MM.1S (cell line): ENCODE results near the gene SPA17.
A peak's percentile ranks its signal among the peaks of the same experiment; 100 is the strongest.

Experiments used
- DNase-seq: peaks from one replicate; pipeline ENCODE4 v3.0.0-alpha.2; 2015
- H2AFZ ChIP-seq: fragments of 300-600 bp; sonication (generic); 2 replicates; pipeline ENCODE4 v1.6.0; 2016; ENCODE audit warnings: antibody characterized with exemption, low read length
- H3F3A ChIP-seq: fragments of 300-600 bp; sonication (generic); 2 replicates; pipeline ENCODE4 v1.6.1; 2016; ENCODE audit warnings: mild to moderate bottlenecking, antibody characterized with exemption, low read length, moderate library complexity, mixed read lengths; ENCODE audit not compliant: insufficient read depth
- H3K27ac ChIP-seq: fragments of 300-600 bp; sonication (generic); 2 replicates; pipeline ENCODE4 v1.5.1; 2016; ENCODE audit warnings: mild to moderate bottlenecking, low read length
- H3K27me3 ChIP-seq: fragments of 300-600 bp; sonication (generic); replicated peaks from 2 replicates; pipeline ENCODE4 v1.6.0; 2016; ENCODE audit warnings: low read length; ENCODE audit not compliant: insufficient read depth
- H3K36me3 ChIP-seq: fragments of 300-600 bp; sonication (generic); replicated peaks from 2 replicates; pipeline ENCODE4 v1.6.1; 2016; ENCODE audit warnings: mild to moderate bottlenecking, low read length, mixed read lengths; ENCODE audit not compliant: insufficient read depth
- H3K4me1 ChIP-seq: fragments of 300-600 bp; sonication (generic); 2 replicates; pipeline ENCODE4 v1.6.1; 2016; ENCODE audit warnings: low read length, mixed read lengths
- H3K4me2 ChIP-seq: fragments of 300-600 bp; sonication (generic); 2 replicates; pipeline ENCODE4 v1.6.0; 2016; ENCODE audit warnings: low read depth, low read length
- H3K4me3 ChIP-seq: fragments of 300-600 bp; sonication (generic); 2 replicates; pipeline ENCODE4 v1.5.1; 2016; ENCODE audit warnings: low read length, mixed read lengths
- H3K79me2 ChIP-seq: fragments of 300-600 bp; sonication (generic); 2 replicates; pipeline ENCODE4 v1.6.1; 2016; ENCODE audit warnings: mixed run types, low read length, mixed read lengths
- H3K9ac ChIP-seq: fragments of 300-600 bp; sonication (generic); 2 replicates; pipeline ENCODE4 v1.6.1; 2016; ENCODE audit warnings: low read length, mixed read lengths
- H3K9me2 ChIP-seq: fragments of 300-600 bp; sonication (generic); replicated peaks from 2 replicates; pipeline ENCODE4 v1.6.1; 2016; ENCODE audit warnings: mild to moderate bottlenecking, low read length, mixed read lengths; ENCODE audit not compliant: insufficient read depth
- H3K9me3 ChIP-seq: fragments of 300-600 bp; sonication (generic); replicated peaks from 2 replicates; pipeline ENCODE4 v1.6.1; 2016; ENCODE audit warnings: mild to moderate bottlenecking, low read length, mixed read lengths; ENCODE audit not compliant: insufficient read depth
- H4K20me1 ChIP-seq: fragments of 300-600 bp; sonication (generic); 2 replicates; pipeline ENCODE4 v1.6.1; 2016; ENCODE audit warnings: mild to moderate bottlenecking, low read length, moderate library complexity, mixed read lengths; ENCODE audit not compliant: insufficient read depth
- EZH2 ChIP-seq: fragments of 300-600 bp; sonication (generic); optimal IDR thresholded peaks from 2 replicates; pipeline ENCODE3; 2017; ENCODE audit warnings: low read depth, mild to moderate bottlenecking, antibody characterized with exemption, low read length, mixed read lengths
- EZH2phosphoT487 ChIP-seq: fragments of 300-600 bp; sonication (generic); IDR thresholded peaks from 2 replicates; pipeline ENCODE4 v1.6.1; 2018; ENCODE audit warnings: antibody characterized with exemption, low read length
- TF ChIP-seq, protein P1 (sequence below): fragments of 300-600 bp; sonication (generic); IDR thresholded peaks from 2 replicates; pipeline ENCODE4 v1.5.1; 2016; ENCODE audit warnings: antibody characterized with exemption, low read length, mixed read lengths

SPA17 gene

GRCh38 chr11:124670732-124671131 is 3.0 kb upstream of the SPA17 start:
- Histone ChIP-seq H3K79me2 (0 out of 2 replicates have a peak, but pooled peaks cover 4% of the 10 kb centered on the region), H4K20me1 (no peaks in the 10 kb centered on the region), H3K4me3 (no peak overlapping the region), H3F3A (peaks cover 17% of the 10 kb centered on the region), H3K9me3 (no peaks in the 10 kb centered on the region), H3K4me2 (peak overlapping the region; percentile 47), H3K9me2 (no peaks in the 10 kb centered on the region), H3K27ac (peak overlapping the region; percentile 22; the same call in 1 of the 2 replicates), H2AFZ (no peak overlapping the region), H3K36me3 (no peaks in the 10 kb centered on the region), H3K4me1 (peaks cover 34% of the 10 kb centered on the region), H3K27me3 (no peaks in the 10 kb centered on the region), H3K9ac (no peak overlapping the region)
- DNase-seq: peak; percentile 92
- TF ChIP-seq EZH2phosphoT487 (no peak), EZH2 (no peak)
- TF ChIP-seq, protein P1, sequence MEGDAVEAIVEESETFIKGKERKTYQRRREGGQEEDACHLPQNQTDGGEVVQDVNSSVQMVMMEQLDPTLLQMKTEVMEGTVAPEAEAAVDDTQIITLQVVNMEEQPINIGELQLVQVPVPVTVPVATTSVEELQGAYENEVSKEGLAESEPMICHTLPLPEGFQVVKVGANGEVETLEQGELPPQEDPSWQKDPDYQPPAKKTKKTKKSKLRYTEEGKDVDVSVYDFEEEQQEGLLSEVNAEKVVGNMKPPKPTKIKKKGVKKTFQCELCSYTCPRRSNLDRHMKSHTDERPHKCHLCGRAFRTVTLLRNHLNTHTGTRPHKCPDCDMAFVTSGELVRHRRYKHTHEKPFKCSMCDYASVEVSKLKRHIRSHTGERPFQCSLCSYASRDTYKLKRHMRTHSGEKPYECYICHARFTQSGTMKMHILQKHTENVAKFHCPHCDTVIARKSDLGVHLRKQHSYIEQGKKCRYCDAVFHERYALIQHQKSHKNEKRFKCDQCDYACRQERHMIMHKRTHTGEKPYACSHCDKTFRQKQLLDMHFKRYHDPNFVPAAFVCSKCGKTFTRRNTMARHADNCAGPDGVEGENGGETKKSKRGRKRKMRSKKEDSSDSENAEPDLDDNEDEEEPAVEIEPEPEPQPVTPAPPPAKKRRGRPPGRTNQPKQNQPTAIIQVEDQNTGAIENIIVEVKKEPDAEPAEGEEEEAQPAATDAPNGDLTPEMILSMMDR: peak; percentile 18

- H3K27me3 ChIP-seq: no peaks in the 10 kb centered on the region
- no peak overlapping the region for H2AFZ ChIP-seq
- H3K4me2 ChIP-seq: peak overlapping the region; percentile 92
- H3K9ac ChIP-seq: peak overlapping the region; percentile 86; the same call in 1 of the 2 replicates
- no peaks in the 10 kb centered on the region for H3K36me3 ChIP-seq
- H3K4me1 ChIP-seq: peaks cover 34% of the 10 kb centered on the region
- peaks cover 17% of the 10 kb centered on the region for H3F3A ChIP-seq
- H3K9me3 ChIP-seq: no peaks in the 10 kb centered on the region
- DNase-seq: no peak
- TF ChIP-seq, protein P1: no peak
- TF ChIP-seq EZH2phosphoT487: no peak
- no peak for TF ChIP-seq EZH2
- H4K20me1 ChIP-seq: no peaks in the 10 kb centered on the region
- no peaks in the 10 kb centered on the region for H3K9me2 ChIP-seq
- H3K4me3 ChIP-seq: peak overlapping the region; percentile 85
- H3K79me2 ChIP-seq: 0 out of 2 replicates have a peak, but pooled peaks cover 4% of the 10 kb centered on the region
- H3K27ac ChIP-seq: no peak overlapping the region
Measured at GRCh38 chr11:124672536-124673215, 1.0 kb upstream of the SPA17 start.

DNA sequence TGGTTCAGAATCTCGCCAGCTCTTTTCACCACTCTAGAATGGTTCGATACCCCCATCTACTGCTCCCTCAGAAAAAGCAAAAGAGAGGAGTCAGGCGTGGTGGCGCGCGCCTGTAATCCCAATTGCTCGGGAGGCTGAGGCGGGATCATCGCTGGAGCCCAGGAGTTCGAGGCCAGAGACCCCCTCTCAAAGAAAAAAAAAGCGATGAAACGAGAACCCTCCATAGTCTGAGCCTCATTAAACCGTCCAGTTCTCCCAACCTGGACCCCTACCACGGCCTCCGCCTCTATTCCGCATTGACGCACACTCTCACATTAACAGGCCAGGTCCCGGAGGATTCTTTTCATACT is 439 bp downstream of the SPA17 start:
- no peaks in the 10 kb centered on the region for H3K27me3 ChIP-seq
- no peaks in the 10 kb centered on the region for H4K20me1 ChIP-seq
- no peaks in the 10 kb centered on the region for H3K9me3 ChIP-seq
- H3K27ac ChIP-seq: no peak overlapping the region; the same call in 1 of the 2 replicates
- peak overlapping the region; percentile 63 for H2AFZ ChIP-seq
- H3K9ac ChIP-seq: peak overlapping the region; percentile 58
- H3K4me1 ChIP-seq: peaks cover 33% of the 10 kb centered on the region
- peak overlapping the region; percentile 67 for H3K4me2 ChIP-seq
- H3K36me3 ChIP-seq: no peaks in the 10 kb centered on the region
- H3K4me3 ChIP-seq: peak overlapping the region; percentile 85
- DNase-seq: no peak
- H3K79me2 ChIP-seq: 0 out of 2 replicates have a peak, but pooled peaks cover 4% of the 10 kb centered on the region
- TF ChIP-seq, protein P1: no peak
- no peak for TF ChIP-seq EZH2
- no peak for TF ChIP-seq EZH2phosphoT487
- no peaks in the 10 kb centered on the region for H3K9me2 ChIP-seq
- H3F3A ChIP-seq: peaks cover 17% of the 10 kb centered on the region
